Brain microvascular endothelial cell (primary cell): Measurements from ENCODE around the gene R3HDML.
A peak's percentile ranks its signal among the peaks of the same experiment; 100 is the strongest.

Experiments
- DNase-seq: peaks from one replicate; pipeline ENCODE4 v3.0.0-alpha.2; 2020
- H3K27ac ChIP-seq: fragments of 250-450 bp; sonication (Bioruptor Pico); 2 replicates; pipeline ENCODE4 v1.5.1; 2020; ENCODE audit warnings: mild to moderate bottlenecking, moderate library complexity
- H3K27me3 ChIP-seq: fragments of 250-450 bp; sonication (Bioruptor Pico); replicated peaks from 2 replicates; pipeline ENCODE4 v1.5.1; 2020; ENCODE audit warnings: mild to moderate bottlenecking
- H3K36me3 ChIP-seq: fragments of 250-450 bp; sonication (Bioruptor Pico); replicated peaks from 2 replicates; pipeline ENCODE4 v1.5.1; 2020; ENCODE audit warnings: mild to moderate bottlenecking
- H3K4me3 ChIP-seq: 2 replicates; pipeline ENCODE4 v1.5.1; 2011; ENCODE audit warnings: low read depth, mild to moderate bottlenecking, control low read depth, low read length, moderate library complexity
- in situ Hi-C: cut with HindIII; loops from 2 replicates; pipeline ENCODE4 v1.10.0; 2017; ENCODE audit warnings: low sequenced_read_pairs, low pct_ligation_motif_present
- TF ChIP-seq, protein P1 (sequence below): IDR thresholded peaks from 2 replicates; pipeline ENCODE4 v1.5.1; 2011; ENCODE audit warnings: low read depth, mild to moderate bottlenecking, moderate library complexity, low read length, control low read depth, inconsistent platforms; ENCODE audit errors: missing control alignments

The R3HDML gene

DNA sequence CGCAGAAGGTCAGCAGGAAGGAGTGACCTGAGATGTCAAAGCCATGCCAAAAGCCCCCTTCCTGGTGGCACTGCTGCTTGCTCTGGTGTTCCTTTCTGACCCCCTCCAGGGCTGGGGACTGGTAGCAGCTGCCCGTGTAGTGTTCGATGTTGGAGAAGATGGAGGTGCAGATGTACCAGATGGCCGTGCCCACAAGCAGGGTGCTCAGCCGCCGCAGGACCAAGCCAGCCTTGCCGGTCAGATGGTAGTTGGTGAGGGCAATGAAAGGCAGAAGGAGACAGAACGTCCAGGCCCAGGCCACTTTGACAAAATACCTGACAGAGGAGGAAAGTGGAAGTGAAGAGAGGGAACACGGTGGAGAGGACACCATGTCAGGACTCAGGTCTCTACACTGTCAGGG is 29.9 kb upstream of the R3HDML start:
- Histone ChIP-seq H3K4me3 (no peak overlapping the region), H3K36me3 (no peaks in the 10 kb centered on the region), H3K27me3 (no peaks in the 10 kb centered on the region), H3K27ac (no peak overlapping the region)
- DNase-seq, result no peak
- in situ Hi-C loops, result no loop called here
- TF ChIP-seq, protein P1, sequence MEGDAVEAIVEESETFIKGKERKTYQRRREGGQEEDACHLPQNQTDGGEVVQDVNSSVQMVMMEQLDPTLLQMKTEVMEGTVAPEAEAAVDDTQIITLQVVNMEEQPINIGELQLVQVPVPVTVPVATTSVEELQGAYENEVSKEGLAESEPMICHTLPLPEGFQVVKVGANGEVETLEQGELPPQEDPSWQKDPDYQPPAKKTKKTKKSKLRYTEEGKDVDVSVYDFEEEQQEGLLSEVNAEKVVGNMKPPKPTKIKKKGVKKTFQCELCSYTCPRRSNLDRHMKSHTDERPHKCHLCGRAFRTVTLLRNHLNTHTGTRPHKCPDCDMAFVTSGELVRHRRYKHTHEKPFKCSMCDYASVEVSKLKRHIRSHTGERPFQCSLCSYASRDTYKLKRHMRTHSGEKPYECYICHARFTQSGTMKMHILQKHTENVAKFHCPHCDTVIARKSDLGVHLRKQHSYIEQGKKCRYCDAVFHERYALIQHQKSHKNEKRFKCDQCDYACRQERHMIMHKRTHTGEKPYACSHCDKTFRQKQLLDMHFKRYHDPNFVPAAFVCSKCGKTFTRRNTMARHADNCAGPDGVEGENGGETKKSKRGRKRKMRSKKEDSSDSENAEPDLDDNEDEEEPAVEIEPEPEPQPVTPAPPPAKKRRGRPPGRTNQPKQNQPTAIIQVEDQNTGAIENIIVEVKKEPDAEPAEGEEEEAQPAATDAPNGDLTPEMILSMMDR, result no peak

DNA sequence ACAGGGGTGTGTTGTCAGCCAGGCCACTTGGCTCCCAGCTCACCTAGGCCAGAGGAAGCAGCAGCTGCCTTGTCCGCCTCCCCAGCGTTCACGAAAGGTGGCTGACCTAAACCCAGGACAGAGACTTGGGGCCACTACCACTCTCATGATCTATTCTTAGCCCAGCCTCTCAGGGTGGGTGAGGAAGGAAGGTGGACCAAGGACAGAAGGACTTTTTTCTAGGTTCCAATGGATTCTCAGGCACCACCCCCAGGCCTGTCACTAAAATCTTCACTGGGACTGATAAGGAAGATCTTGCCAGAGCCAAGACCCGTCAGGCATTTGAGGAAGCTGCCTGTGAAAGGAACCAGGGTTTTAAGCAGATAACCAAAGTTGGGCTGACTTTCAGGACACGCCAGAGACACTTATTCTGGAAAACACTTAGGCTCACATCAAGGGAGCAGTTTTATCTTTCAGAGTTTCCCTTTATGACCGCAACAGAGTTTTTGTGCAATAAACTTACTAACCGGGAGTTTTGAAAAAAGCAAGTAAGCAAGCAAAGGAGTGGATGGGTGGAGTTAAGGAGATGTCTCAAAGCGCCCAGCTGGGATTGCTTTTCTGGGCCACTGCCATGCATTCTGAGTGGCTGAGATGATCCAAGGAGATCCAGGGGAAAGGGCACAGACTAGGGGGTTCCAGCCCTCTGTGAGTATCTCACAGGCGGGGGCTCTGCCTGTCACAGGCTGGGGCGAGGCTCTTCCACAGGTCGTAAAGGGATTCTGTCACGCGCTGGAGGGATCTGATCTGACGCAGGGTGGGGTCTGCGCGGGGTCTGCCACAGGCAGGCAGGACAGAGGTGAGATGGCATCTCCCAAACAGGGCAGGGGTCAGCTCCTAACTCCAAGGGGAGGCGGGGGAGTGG is 26.8 kb upstream of the R3HDML start:
- in situ Hi-C loops, result no loop called here
- Histone ChIP-seq H3K4me3 (peak overlapping the region; percentile 97), H3K36me3 (no peaks in the 10 kb centered on the region), H3K27me3 (no peaks in the 10 kb centered on the region), H3K27ac (no peak overlapping the region)
- peak; percentile 16 for DNase-seq
- TF ChIP-seq, protein P1, result no peak

DNA sequence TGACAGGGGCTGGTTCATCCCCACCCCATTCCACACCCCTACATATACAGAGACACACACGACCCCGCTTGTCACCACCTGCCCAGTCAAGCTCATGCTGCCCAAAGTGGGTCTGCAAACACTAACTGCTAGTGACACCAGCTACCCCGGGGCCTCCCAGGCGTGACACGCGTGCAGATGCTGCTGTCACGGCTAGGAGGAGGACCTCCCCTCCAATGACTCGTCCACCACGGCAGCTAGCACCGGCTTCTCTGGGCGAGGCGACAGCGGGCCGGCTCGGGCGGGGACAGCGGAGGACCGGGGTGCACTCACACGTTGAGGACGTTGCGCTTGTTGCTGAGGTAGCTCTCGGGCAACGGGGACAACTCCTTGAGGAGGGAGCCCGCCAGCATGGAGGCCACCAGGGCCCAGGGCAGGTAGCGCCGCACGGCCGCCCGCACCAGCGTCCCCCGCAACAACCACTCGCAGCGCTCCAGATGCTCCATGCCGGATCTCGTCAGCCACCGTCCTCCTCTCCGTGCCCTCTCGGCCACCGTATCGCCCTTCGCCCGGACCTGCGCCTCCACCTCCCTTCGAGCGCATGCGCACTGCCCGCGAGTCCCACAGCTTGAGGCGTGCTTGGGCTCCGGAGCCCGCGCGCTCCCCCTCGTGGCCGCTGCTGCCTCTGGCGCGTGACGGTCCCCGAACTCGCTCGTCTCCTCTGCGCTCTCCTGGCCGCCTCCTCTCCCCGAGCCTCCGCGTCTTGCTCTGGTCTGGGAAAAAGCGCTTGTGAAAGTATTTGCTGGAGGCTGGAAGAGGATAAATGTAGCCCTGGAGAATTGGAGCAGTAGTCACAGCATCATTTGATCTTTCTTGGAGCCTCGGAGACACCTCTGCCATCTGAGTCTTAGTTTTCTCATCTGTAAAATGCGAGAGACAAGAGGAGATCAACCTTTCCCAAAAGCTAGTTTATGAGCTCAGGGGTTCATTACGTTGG is 25.9 kb upstream of the R3HDML start, which contains the start of gene FITM2:
FITM2 (minus strand) TSS at position 539 of the 976 bp plus-strand sequence; CDS start at position 485, 54 bp downstream.
- no peaks in the 10 kb centered on the region for H3K36me3 ChIP-seq
- peak within 1 kb of the TSS; percentile 97 for H3K4me3 ChIP-seq
- H3K27me3 ChIP-seq, result no peaks in the 10 kb centered on the region
- peak within 1 kb of the TSS; percentile 27 for H3K27ac ChIP-seq
- in situ Hi-C loops, result no loop called here
- TF ChIP-seq, protein P1, result peak; percentile 88
- DNase-seq, result peak; percentile 94

DNA sequence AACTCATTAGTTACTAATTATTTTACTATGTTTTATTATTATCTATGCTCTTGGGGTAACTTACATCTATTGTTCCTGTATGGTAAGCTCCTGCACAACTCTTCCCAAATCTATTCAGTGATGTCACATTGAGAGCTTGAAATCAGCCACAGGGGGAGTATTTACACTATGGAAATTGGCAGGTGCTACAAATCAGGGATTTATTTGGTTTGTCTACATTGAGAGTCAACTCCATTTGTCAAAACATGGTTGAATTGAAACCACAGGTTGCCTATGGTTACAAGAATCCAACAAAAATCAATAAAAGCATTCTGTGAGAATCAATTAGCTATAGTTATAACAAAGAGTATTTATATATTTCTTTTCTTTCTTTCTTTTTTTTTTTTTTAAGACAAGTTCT is 22.0 kb upstream of the R3HDML start:
- in situ Hi-C loops, result no loop called here
- DNase-seq, result no peak
- Histone ChIP-seq H3K36me3 (no peaks in the 10 kb centered on the region), H3K27me3 (no peaks in the 10 kb centered on the region), H3K27ac (no peak overlapping the region), H3K4me3 (no peak overlapping the region)
- TF ChIP-seq, protein P1, result no peak

DNA sequence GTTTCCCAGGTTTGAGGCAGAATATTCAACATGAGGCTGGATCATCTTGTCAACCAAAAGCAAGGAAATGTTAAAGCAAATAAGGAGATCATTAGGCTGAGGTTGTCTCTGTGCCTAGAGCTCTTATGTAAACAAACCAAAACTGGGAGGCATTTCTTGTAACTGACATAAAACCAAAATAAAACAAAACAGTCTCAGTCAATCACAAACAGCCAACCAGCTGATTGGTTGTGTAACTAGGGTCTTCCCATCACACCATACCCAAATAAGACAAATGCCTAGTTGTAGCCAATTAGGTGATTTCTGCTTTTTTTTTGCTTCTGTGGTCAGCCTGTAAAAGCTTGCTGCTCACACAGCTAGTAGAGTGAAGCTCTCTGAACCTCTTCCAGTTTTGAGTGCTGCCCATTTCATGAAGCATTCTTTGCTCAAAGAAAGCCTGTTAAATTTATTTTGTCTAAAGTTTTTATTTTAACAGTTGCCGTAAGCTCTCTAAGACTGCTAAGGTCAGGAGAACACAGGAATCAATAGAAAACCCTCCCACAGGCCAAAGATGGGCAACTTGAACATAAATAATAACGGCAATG is 16.9 kb upstream of the R3HDML start:
- TF ChIP-seq, protein P1, result no peak
- H3K4me3 ChIP-seq, result no peak overlapping the region
- no peak overlapping the region for H3K27ac ChIP-seq
- no peak for DNase-seq
- H3K27me3 ChIP-seq, result no peaks in the 10 kb centered on the region
- no peaks in the 10 kb centered on the region for H3K36me3 ChIP-seq
- in situ Hi-C loops, result no loop called here
